ENCODE measurements around the gene ZNF169.

- TF ChIP-seq CTCF (conservative IDR thresholded peaks at IDR 0.05; ENCODE audit: low read length) (no peak), EZH2phosphoT487 (IDR thresholded peaks at IDR 0.05; ENCODE audit: borderline replicate concordance, low read depth, low read length) (no peak)
These were observed 22.0 kb downstream of the ZNF169 start for GRCh38 chr9:94281101-94281500.
